CD4-positive, alpha-beta T cell treated with Interleukin-17A for 1 hour (primary cell): ENCODE measurements around the gene RALGAPB.

Source experiments
- DNase-seq: peaks from one replicate; pipeline ENCODE4 v3.0.0-alpha.2; 2020

The RALGAPB gene

DNA sequence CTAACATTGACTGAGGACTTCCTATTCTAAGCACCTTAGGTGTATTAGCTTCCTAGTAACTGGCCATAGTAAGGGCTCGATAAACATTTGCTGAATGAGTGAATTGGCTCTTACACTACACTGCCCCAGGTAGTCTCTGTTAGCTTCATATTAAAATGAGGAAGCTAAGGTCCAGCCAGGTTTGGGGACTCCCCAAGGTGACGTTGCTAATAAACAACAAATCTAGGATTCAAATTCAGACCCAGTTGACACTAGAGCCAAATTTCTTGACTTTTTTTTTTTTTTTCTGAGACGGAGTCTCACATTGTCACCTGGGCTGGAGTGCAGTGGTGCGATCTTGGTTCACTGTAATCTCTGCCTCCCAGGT lies 145.2 kb downstream of the RALGAPB start:
- no peak for DNase-seq

GRCh38 chr20:38620441-38620840 lies 147.8 kb downstream of the RALGAPB start:
- DNase-seq, result no peak

DNA sequence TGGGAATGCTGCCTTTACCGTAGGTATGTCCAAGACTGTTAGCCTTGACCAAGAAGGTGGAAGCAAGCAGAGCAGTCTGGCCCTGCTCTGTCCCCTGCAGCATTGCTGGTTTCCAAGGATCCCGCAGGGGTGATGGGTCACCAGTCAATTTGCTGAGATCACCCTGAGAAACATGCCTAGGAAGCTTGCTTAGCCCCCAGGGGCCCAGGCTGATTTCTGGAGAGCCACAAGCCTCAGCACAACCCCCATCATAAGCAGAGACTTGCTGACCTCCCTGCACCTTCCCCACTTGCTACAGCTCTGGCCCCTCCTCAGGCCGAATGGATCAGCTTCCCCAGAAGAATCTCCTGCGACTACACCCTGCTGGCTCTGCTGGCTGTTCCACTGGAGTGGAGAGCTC lies 150.4 kb downstream of the RALGAPB start:
- DNase-seq, result no peak

DNA sequence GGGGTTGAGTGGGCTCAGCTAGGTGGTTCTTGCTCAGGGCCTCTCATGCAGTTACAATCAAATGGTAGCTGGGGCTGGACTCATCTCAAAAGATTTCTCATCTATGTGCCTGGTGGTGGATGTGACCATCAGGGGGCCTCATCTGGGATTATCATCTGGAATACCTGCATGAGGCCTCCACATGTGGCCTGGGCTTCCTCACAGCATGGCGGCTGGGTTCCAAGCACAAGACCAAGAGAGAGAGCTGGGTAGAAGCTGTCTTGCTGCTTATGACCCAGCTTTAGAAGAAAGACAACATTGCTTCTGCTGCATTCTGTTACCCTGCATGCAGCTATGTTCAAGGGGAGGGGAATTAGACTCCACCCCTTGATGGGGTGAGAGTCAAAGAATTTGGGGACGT lies 151.4 kb downstream of the RALGAPB start:
- DNase-seq, result no peak

DNA sequence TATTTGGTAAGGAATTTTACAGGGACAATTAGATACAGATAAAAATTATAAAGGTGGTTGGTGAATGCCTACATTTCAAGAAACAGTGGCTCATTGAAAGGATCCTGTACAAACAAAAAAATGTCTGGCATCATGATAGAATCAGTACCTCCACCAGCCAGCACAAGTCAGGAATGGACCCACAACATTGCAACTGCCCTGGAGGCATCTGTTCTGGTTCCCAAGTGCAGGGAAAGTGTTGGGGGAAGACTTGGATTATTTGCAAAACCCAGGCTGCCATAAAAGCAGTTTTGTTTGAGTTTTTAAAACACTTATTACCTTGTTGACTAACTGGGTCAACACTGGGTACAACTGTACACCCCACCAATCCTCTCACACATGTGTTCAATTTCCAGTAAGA lies 153.3 kb downstream of the RALGAPB start:
- no peak for DNase-seq

GRCh38 chr20:38626921-38627659 lies 154.4 kb downstream of the RALGAPB start:
- no peak for DNase-seq
